Measurements from ENCODE around the gene NIPBL. TPM values are rescaled to one million over a fixed set of nuclear protein-coding genes. Genes with fewer than 3 reads are reported as not detected.

The NIPBL gene
- total and polyA plus RNA-seq, 7 donors, result 7.6 to 66.4 (median 53.5) TPM

- Histone ChIP-seq H3K9me3 (no peaks in the 10 kb centered on the region), H3K27me3 (no peaks in the 10 kb centered on the region), H3K4me3 (no peak overlapping the region), H3K4me1 (peaks cover 0 to 76% (median 56%) of the 10 kb centered on the region in 4 donors), H3K36me3 (peaks cover 0 to 4% (median 0%) of the 10 kb centered on the region in 4 donors), H3K27ac (no peak overlapping the region)
- no peak for DNase-seq
- TF ChIP-seq POLR2AphosphoS5 (IDR thresholded peaks at IDR 0.05) (no peak), CTCF (IDR thresholded peaks at IDR 0.05) (no peak), EP300 (IDR thresholded peaks at IDR 0.05) (no peak), POLR2A (IDR thresholded peaks at IDR 0.05) (no peak)
- intact Hi-C loops (cut with DNase I), result no loop called here
Observed at GRCh38 chr5:36881304-36881703, 4.7 kb downstream of the NIPBL start.

GRCh38 chr5:36881807-36882206 lies 5.2 kb downstream of the NIPBL start:
- H3K4me1 ChIP-seq, result peaks cover 0 to 76% (median 58%) of the 10 kb centered on the region in 4 donors
- DNase-seq, result no peak
- no peak for TF ChIP-seq CTCF (IDR thresholded peaks at IDR 0.05)
- TF ChIP-seq POLR2AphosphoS5 (IDR thresholded peaks at IDR 0.05), result no peak
- WGBS, 2 donors, result 81 to 97% methylated on average over 1 of the region's 1 CpG
- peaks cover 0 to 4% (median 0%) of the 10 kb centered on the region in 4 donors for H3K36me3 ChIP-seq
- intact Hi-C loops (cut with DNase I), result no loop called here
- no peak overlapping the region for H3K27ac ChIP-seq
- H3K9me3 ChIP-seq, result no peaks in the 10 kb centered on the region
- H3K4me3 ChIP-seq, result no peak overlapping the region
- H3K27me3 ChIP-seq, result no peaks in the 10 kb centered on the region

- Histone ChIP-seq H3K4me3 (no peak overlapping the region), H3K27ac (no peak overlapping the region), H3K4me1 (peaks cover 0 to 79% (median 62%) of the 10 kb centered on the region in 4 donors), H3K9me3 (no peaks in the 10 kb centered on the region), H3K27me3 (no peaks in the 10 kb centered on the region), H3K36me3 (peaks cover 0 to 4% (median 0%) of the 10 kb centered on the region in 4 donors)
- TF ChIP-seq POLR2A (IDR thresholded peaks at IDR 0.05), result no peak
- no peak for DNase-seq
- 62 to 68% methylated on average over 3 of the region's 3 CpGs for WGBS, 2 donors
- intact Hi-C loops (cut with DNase I), result no loop called here
Observed at GRCh38 chr5:36882250-36882649, 5.7 kb downstream of the NIPBL start.

- 89 to 92% methylated on average over 3 of the region's 3 CpGs for WGBS, 2 donors
- TF ChIP-seq POLR2AphosphoS5 (IDR thresholded peaks at IDR 0.05) (no peak), CTCF (IDR thresholded peaks at IDR 0.05) (no peak), POLR2A (IDR thresholded peaks at IDR 0.05) (no peak), EP300 (IDR thresholded peaks at IDR 0.05) (no peak)
- Histone ChIP-seq H3K9me3 (no peaks in the 10 kb centered on the region), H3K4me3 (no peak overlapping the region), H3K27me3 (no peaks in the 10 kb centered on the region), H3K4me1 (peaks cover 0 to 81% (median 62%) of the 10 kb centered on the region in 4 donors), H3K36me3 (peaks cover 0 to 4% (median 0%) of the 10 kb centered on the region in 4 donors), H3K27ac (no peak overlapping the region)
- DNase-seq, result no peak
- intact Hi-C loops (cut with DNase I), result no loop called here
Observed at GRCh38 chr5:36883894-36884462, 7.4 kb downstream of the NIPBL start.

GRCh38 chr5:36885149-36885548 lies 8.6 kb downstream of the NIPBL start:
- Histone ChIP-seq H3K4me1 (peaks cover 0 to 78% (median 54%) of the 10 kb centered on the region in 4 donors), H3K27ac (no peak overlapping the region), H3K9me3 (no peaks in the 10 kb centered on the region), H3K27me3 (no peaks in the 10 kb centered on the region), H3K4me3 (no peak overlapping the region), H3K36me3 (peaks cover 0 to 4% (median 0%) of the 10 kb centered on the region in 4 donors)
- TF ChIP-seq POLR2A (IDR thresholded peaks at IDR 0.05) (no peak), POLR2AphosphoS5 (IDR thresholded peaks at IDR 0.05) (no peak), EP300 (IDR thresholded peaks at IDR 0.05) (no peak)
- 98% methylated on average over 10 of the region's 10 CpGs for WGBS, 2 donors
- no peak for DNase-seq
- intact Hi-C loops (cut with DNase I), result no loop called here
